22Rv1 (cell line): ENCODE results near the gene RPP14.

ENCODE experiments used
- CTCF ChIP-seq: fragments of 450-650 bp; IDR thresholded peaks from 2 replicates; pipeline ENCODE4 v1.5.1; 2017; ENCODE audit warnings: mild to moderate bottlenecking
- ZFX ChIP-seq: fragments of 450-650 bp; IDR thresholded peaks from 2 replicates; pipeline ENCODE4 v1.6.1; 2017; ENCODE audit warnings: antibody characterized with exemption, borderline replicate concordance

GRCh38 chr3:58353722-58354553, 47.9 kb downstream of the RPP14 start:
- TF ChIP-seq CTCF (no peak), ZFX (no peak)
